DMS114 treated with DMSO at 0.1 percent for 48 hours (cell line): ENCODE data around the gene FBXW5.

ENCODE experiments used
- DNase-seq: peaks from one replicate; lab custom pipeline; 2025; ENCODE audit not compliant: unreplicated experiment; lab: John Stamatoyannopoulos, UW

FBXW5 gene

DNA sequence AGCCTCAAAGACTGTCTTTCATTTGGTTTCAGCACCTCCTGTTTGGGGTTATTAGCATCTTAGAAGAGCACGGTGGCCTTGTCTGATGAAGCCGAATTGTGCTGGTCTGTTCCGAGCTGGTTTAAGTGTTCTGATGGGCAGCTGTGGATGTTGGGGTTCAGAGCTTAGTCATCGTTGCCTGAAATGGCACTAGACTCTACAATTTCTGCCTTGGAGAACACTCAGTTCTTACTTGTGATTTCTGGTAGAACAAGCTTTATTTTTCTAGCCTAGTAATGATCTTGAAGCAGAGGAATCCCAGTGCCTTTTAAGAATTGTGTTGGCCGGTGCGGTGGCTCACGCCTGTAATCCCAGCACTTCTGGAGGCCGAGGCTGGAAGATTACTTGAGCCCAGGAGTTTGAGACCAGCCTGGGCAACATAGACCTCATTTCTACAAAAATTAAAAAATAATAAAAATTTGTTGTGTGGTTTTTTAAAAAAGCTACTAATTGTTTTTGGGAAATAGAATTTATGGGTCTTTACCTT lies 7.8 kb downstream of the FBXW5 start:
- DNase-seq, result no peak

DNA sequence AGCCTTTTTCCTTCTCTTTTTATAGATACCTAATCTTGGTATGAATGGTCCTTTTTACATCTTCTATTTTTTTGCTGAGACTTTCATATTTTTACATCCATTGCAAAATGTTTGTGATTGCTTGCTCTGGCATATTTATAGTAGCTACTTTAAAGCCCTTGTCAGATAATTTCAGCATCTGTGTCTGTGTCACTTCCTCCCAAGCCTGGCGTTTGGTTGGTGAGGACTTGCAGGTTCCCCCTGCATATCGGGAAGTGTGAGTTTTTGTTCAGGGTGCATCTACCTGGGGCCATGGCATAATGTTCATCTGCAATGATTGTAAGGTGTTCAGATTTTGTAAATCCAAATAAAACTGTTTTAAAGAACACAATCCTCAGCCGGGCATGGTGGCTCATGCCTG lies 8.9 kb downstream of the FBXW5 start:
- DNase-seq, result no peak

DNA sequence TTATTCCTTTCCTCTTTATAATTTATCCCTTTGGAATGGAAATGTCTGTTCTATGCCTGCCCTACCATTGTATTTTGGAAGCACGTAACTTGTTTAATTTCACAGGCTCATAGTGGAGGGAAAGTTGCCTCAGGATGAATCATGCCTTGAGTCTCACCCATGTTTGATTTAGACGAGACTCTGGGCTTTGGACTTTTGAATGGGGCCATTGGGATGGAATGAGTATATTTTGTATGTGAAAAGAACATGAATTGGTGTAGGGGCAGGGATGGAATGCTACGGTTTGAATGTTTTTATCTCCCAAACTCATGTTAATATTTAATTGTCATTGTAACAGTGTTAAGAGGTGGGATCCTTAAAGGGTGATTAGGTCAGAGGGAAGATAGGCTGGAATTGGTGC lies 10.3 kb downstream of the FBXW5 start:
- DNase-seq, result no peak

DNA sequence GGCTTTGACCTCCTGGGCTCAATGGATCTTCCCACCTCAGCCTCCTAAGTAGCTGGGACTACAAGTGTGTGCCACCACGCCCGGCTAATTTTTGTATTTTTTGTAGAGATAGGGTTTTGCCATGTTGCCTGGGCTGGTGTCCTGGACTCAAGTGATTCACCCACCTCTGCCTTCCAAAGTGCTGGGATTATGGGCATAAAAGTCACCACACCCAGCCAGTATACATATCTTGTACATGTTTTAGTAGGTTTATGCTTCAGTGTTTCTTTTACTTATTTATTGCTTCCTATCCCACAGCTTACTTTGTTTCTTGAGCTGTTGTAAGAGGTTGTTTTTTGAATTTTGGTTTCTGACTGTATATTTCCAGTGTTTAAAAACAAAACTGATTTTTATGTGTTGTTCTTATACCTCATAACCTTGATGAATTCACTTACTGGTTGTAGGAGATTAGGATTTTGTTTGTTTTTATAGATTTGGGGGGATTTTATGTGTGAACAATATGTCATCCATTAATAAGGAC lies 12.9 kb downstream of the FBXW5 start:
- no peak for DNase-seq

DNA sequence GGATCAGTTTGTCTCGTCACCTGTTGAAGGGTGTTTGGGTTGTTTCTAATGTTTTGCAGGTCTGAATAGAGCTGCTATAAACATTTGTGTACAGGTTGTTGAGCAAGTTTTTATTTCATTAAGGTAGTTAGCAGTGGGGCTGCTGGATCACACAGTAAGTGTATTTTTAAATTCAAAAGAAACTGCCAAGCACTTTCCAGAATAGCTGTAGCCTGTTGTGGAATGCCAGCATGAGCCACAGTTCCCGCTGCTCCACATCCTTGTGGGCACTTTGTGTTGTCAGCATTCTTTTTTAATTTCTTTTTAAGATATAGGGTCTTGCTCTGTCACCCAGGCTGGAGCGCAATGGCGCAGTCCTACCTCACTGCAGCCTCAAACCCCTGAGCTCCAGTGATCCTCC lies 14.5 kb downstream of the FBXW5 start:
- DNase-seq, result no peak

DNA sequence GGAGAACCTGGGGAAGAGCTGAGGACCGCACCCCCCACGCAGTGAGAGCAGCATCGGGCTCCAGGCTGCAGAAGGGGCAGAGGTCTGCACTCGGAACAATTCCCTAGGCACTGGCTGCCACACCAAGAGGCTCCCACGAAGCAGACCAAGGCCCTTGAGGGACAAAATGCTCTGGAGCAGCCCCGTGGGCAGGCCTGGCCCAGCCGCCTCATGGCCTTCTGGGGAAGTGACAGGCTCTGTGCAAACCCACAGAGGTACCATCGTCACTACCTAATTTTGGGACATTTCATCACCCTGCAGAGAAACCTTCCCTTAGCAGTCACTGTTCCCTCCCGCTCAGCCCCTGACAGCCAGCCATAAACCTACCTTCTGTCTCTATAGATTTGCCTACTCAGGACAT lies 15.9 kb downstream of the FBXW5 start:
- no peak for DNase-seq

DNA sequence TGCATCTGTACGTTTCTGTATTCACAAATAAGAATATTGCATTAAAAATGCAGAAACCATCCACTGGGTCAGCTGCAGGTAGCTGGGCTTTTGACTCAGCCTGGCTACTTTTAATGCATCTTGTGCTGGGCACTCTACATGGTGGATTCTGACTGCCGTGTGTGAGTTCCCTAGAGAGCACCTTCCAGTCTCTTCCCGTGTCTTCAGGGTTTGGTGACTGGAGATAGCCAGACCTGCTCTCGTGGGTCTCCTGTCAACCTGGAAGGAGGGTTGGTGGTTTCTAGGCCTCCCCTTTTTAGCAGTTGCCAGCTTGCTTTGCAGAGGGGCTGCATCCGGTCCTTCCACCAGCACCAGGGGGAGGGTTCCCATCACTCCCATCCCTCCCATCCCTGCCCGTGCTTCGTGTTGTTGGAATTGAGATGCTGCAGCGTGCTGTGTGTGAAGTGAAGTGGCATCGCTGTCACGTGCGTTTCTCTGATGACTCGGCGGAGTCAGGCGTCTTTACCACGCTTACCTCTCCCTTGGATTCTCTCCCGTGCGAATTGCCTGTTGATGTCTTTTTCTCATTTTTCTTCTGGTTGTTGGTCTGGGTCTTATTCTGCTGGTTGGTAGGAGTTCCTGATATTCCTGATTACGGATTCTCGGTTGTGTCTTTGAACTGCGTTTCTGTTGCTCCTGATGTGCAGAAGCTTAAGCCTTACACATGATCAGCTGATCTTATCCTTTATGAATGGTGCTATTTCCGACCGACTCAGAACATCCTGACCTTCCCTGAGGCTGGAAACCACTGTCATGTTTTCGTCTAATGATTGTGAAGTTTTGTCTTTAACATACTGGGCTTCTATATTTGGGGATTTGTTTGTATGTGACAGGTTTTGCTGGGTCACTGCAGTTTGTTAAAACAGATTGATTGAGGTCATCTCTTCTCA lies 16.9 kb downstream of the FBXW5 start:
- DNase-seq, result no peak

DNA sequence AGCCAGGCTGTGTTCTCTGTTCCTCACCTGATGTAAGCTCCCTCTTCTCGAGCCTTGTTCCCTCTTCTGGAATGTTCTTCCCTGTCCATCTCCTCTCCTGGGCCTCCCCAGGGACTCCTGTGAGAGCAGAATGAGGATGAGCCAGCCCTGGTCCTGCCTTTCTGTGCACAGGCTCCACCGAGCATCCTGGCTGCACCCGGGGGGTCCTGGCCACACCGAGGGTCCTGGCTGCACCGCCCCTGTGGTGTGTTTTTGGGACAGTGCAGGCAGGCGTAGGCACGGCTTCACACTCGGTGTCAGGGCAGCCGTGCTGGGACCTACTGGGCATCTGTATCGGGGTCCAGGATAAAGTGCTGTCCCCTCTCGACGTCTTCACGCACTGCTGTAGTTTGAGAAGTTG lies 17.8 kb downstream of the FBXW5 start:
- DNase-seq, result no peak

DNA sequence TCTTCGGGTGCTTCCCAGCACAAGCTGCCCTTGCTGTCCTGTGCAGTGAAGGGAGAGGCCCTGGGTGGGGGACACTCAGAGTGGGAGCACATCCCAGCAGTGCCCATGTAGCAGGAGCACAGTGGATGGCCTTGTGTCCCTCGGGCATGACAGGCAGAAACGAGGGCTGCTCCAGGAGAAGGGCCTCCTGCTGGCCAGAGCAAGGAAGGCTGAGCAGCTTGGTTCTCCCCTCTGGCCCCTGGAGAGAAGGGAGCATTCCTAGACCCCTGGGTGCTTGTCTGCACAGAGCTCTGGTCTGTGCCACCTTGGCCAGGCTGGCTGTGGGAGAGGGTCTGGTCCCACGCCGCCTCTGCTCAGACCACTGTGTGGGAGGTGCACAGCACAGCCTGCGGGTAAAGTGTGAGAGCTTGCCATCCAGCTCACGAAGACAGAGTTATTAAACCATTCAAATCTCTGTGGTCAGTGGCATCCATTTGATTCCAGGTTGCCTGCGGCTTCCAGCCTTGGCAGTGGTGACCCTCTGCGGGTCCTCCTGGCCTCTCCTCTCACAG lies 18.3 kb downstream of the FBXW5 start:
- no peak for DNase-seq

DNA sequence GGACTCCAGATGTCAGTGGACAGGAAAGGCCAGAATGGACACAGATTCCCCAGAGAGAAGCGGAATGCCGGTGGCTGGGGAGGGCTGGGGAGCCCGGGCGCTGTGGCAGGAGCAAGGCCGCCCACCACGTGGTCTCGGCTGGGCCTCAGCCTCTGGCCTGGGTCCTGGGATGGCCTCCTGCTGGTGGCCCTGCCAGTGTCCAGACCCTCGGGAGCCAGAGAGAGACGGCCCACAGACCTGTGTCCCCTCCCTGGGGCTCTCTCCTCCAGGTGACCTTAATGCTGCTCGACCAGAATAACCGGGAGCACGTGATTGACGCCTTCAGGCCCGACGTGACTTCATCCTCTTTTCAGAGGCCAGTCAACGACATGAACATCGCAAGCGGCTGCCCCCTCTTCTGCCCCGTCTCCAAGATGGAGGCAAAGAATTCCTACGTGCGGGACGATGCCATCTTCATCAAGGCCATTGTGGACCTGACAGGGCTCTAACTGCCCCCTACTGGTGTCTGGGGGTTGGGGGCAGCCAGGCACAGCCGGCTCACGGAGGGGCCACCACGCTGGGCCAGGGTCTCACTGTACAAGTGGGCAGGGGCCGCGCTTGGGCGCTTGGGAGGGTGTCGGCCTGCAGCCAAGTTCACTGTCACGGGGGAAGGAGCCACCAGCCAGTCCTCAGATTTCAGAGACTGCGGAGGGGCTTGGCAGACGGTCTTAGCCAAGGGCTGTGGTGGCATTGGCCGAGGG lies 19.0 kb downstream of the FBXW5 start:
- no peak for DNase-seq

DNA sequence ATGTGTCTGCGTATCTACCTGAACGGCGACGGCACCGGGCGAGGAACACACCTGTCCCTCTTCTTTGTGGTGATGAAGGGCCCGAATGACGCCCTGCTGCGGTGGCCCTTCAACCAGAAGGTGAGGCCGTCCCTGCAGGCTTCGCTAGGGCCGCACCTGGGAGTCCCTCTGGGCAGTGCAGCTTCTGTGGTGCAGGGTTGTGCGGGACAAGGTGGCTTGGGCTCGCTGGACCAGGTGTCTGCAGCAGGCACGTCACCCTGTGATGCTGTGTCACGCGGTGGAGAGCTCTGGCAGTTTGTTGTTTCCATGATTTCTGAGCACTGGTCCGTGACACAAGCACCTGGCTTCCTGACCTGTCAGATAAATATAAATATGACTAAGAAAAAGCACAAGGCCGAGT lies 20.7 kb downstream of the FBXW5 start:
- no peak for DNase-seq

DNA sequence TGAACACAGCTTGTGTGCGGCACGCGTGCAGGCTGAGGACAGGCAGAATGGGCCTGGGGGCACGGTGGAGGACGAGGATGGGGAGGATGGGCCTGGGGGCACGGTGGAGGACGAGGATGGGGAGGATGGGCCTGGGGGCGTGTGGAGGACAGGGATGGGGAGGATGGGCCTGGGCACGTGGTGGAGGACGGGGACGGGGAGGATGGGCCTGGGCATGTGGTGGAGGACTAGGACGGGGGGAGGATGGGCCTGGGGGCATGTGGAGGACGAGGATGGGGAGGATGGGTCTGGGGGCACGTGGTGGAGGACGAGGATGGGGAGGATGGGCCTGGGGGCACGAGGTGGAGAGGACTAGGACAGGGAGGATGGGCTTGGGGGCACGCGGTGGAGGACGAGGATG lies 22.0 kb downstream of the FBXW5 start:
- no peak for DNase-seq

DNA sequence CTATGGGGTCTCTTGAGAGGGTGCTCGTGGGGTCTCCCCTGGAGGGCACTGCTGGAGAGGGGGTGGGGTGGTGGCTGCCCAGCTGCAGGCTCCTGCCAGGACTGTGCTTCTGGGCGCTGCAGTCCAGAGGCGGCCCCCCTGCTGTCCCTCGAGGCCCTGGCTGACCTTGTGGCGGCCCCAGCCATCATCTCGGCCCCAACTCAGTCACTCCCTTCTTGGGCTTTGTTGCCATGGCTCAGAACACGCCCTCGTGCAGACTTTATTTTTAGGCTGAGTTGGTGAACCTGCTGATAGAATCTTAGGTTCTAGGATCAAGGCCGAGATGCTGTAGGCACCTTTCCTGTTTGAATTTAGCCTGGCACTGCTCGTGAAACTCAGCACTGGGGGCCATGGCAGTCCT lies 22.8 kb downstream of the FBXW5 start:
- DNase-seq, result no peak

DNA sequence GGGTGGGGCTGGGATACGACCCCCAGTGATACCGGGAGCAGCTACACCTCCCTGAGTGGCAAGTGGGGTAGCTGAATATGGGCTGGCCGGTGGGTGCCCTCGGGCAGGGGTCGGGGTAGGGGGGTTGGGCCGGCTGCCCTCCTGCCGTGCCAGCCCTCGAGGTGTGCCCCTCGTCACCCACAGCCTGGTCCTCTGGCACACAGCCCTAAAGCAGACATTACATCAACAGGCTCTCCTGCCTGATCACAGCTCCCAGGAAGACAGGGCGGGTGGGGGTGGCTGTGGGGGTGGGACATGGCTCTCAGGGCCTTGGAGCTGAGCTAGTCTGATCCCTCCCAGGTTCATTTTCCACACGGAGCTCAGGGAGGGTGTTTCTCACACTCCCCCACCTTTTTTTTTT lies 23.2 kb downstream of the FBXW5 start:
- no peak for DNase-seq

DNA sequence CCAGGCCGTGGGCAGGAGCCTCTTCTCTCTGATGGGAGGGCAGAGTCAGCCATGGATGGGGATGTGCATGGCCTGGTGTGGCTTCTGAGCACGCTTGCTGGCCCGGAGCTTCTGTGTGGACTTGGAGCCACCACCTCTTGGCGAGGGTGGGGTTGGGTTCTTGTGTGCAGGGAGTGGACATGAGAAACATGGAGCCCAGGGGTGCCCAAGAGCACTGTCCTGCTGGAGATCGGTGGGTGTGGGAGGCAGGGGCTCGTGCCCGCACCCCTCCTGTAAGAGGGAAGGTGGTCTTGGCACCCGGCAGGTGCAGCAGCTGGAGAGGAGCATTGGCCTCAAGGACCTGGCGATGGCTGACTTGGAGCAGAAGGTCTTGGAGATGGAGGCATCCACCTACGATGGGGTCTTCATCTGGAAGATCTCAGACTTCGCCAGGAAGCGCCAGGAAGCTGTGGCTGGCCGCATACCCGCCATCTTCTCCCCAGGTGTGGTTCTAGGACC lies 23.8 kb downstream of the FBXW5 start:
- no peak for DNase-seq

DNA sequence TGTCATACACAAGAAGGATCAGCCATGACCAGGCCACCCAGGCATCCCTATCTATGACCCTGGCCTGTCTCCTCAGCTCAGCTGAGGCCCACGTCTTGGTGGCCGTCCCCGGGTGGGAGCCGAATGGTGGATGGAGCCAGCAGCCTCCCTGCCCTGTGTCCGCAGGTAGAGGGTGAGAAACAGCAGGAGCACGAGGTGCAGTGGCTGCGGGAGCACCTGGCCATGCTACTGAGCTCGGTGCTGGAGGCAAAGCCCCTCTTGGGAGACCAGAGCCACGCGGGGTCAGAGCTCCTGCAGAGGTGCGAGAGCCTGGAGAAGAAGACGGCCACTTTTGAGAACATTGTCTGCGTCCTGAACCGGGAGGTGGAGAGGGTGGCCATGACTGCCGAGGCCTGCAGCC lies 24.5 kb downstream of the FBXW5 start:
- no peak for DNase-seq

DNA sequence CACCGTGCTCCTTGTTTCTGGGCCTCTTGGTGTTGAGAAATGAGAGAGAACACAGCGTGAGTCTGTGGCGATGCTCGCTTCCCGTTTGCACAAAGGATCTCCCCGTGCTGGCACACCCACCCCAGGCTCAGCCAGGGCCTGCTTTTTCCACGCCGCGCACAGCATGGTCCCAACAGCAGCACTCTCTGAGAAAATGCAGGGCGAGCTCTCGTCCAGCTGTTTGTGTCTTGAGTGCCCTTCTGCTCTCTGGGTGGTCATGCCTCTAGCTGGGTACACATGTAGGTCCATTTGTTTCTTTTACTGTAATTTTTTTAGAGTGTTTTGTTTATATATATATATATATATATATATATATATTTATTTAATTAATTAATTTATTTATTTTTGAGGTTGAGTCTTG lies 26.6 kb downstream of the FBXW5 start:
- DNase-seq, result no peak

DNA sequence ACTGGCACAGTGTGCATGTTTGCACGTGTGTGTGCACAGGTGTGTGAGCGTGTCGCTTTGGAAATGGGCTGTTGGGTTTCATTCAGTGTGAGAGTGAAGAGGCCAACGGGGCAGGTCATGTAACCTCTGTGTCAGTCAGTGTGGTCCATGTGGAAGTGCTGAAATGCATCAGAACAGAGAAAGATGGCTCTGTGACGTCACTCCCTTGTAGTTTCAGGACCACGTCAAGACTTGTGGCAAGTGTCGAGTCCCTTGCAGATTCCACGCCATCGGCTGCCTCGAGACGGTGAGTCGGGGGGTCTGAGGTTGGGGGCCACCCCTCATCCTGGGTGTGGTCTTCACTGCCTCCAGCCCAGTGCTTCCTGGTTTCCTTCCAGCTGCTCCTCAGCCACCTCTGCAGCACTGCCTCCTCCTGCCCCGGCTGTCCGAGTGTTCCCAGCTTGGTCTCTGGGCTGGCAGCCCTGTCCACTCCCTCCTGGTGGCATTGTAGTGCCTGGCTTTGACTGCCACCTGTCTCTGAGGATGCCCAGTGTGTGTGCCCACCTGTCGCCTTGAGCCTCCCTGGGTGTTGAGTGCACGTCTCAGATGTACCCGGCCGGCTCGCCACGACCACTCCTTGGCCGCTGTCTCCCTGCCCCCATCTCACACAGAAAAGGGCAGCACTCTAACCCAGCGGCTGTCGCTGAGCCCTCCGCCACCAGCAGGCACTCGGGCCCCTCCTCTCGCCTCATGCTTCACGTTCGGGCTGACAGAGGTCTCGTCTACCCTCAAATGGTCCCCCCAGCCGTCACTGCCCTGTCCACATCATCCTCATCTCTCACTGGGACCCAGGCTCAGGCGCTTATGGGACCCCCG lies 28.0 kb downstream of the FBXW5 start:
- DNase-seq, result no peak

DNA sequence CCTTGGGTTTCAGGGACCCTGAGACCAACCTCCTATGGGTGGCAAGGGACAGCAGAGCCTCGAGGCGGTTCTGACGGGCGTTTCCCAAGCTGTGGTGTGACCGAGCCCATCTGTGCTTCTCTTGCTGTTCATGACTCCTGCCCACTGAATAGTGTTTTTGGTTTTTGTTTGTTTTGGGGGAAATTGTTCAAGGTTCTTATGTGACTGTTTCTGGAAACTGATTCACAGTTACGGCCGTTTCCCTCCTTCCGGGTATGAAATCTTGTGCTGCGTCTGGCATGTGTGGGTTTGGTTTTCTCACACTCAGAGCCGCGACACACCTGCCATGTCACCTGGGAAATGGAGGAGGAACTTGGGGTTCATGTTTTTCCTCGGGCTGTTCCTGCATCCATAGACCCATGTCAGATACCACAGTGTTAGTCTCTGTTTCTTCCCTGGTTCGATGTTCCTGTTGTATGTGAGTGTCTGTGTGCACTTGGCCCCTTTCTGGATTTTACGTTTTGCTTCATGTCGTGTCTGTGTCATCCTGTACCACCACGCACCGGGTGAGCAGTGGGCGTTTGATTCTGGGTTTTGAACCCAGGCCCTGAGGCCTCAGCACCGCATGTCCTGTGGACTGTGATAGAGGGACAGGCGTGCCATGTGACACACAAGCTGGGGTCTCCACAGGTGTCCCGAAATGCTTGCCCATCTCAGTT lies 28.8 kb downstream of the FBXW5 start:
- DNase-seq, result no peak
